GM23338 (cell line): Measurements from ENCODE around the gene TRIM54. TPM values are rescaled to one million over a fixed set of nuclear protein-coding genes. Genes with fewer than 3 reads are reported as not detected.
A peak's percentile ranks its signal among the peaks of the same experiment; 100 is the strongest.

Experiments used
- ATAC-seq: fragments of 200-7000 bp; cut with Tn5 transposase; 3 replicates; pipeline ENCODE4 v1.9.1; 2020
- DNase-seq: peaks from one replicate; pipeline ENCODE4 v3.0.0-alpha.2; 2015; ENCODE audit warnings: low spot score
- H2AFZ ChIP-seq: fragments of 200-600 bp; sonication (generic); 2 replicates; pipeline ENCODE4 v1.8.0; 2016; ENCODE audit warnings: antibody characterized with exemption, mild to moderate bottlenecking, moderate library complexity
- H3F3A ChIP-seq: fragments of 200-600 bp; sonication (generic); replicated peaks from 2 replicates; pipeline ENCODE4 v1.8.0; 2017; ENCODE audit warnings: antibody characterized with exemption, mixed run types, low read depth
- H3K27ac ChIP-seq: fragments of 200-600 bp; sonication (generic); 2 replicates; pipeline ENCODE4 v1.6.1; 2016; ENCODE audit warnings: low read depth
- H3K27me3 ChIP-seq: fragments of 200-600 bp; sonication (generic); 2 replicates; pipeline ENCODE4 v1.8.0; 2016; ENCODE audit warnings: mild to moderate bottlenecking, mixed run types, moderate library complexity; ENCODE audit not compliant: insufficient read depth
- H3K36me3 ChIP-seq: fragments of 200-600 bp; sonication (generic); 2 replicates; pipeline ENCODE4 v1.8.0; 2016; ENCODE audit warnings: mild to moderate bottlenecking; ENCODE audit not compliant: insufficient read depth
- H3K4me1 ChIP-seq: fragments of 200-600 bp; sonication (generic); 2 replicates; pipeline ENCODE4 v1.8.0; 2016; ENCODE audit warnings: mild to moderate bottlenecking, moderate library complexity; ENCODE audit not compliant: insufficient read depth
- H3K4me2 ChIP-seq: fragments of 200-600 bp; sonication (generic); 2 replicates; pipeline ENCODE4 v1.7.1; 2017; ENCODE audit warnings: mixed run types
- H3K4me3 ChIP-seq: fragments of 200-600 bp; sonication (generic); 2 replicates; pipeline ENCODE4 v1.6.1; 2016; ENCODE audit warnings: mixed run types
- H3K79me2 ChIP-seq: fragments of 200-600 bp; sonication (generic); replicated peaks from 2 replicates; pipeline ENCODE4 v1.8.0; 2017; ENCODE audit warnings: mild to moderate bottlenecking; ENCODE audit not compliant: insufficient read depth
- H3K9me2 ChIP-seq: fragments of 200-600 bp; sonication (generic); 2 replicates; pipeline ENCODE4 v1.8.0; 2017; ENCODE audit not compliant: insufficient read depth
- H4K20me1 ChIP-seq: fragments of 200-600 bp; sonication (generic); replicated peaks from 2 replicates; pipeline ENCODE4 v1.8.0; 2017; ENCODE audit warnings: mild to moderate bottlenecking; ENCODE audit not compliant: insufficient read depth
- H3K27ac Mint-ChIP-seq: 2 replicates; pipeline ENCODE4 v1.8.0; 2020; ENCODE audit warnings: inconsistent platforms, mild to moderate bottlenecking, moderate library complexity, mixed read lengths
- H3K27me3 Mint-ChIP-seq: 3 replicates; pipeline ENCODE4 v1.8.0; 2022; ENCODE audit warnings: low read depth, mild to moderate bottlenecking, moderate library complexity, mixed read lengths, inconsistent platforms; ENCODE audit not compliant: insufficient read depth, poor library complexity
- H3K36me3 Mint-ChIP-seq: 3 replicates; pipeline ENCODE4 v1.8.0; 2021; ENCODE audit warnings: low read depth, mild to moderate bottlenecking, inconsistent platforms, moderate library complexity, mixed read lengths
- H3K4me1 Mint-ChIP-seq: 3 replicates; pipeline ENCODE4 v1.8.0; 2020; ENCODE audit warnings: mild to moderate bottlenecking, inconsistent platforms, mixed read lengths
- H3K4me3 Mint-ChIP-seq: 3 replicates; pipeline ENCODE4 v1.8.0; 2021; ENCODE audit warnings: moderate library complexity, mild to moderate bottlenecking, inconsistent platforms, mixed read lengths
- H3K9me3 Mint-ChIP-seq: 3 replicates; pipeline ENCODE4 v1.8.0; 2020; ENCODE audit warnings: moderate library complexity, mild to moderate bottlenecking, inconsistent platforms, mixed read lengths
- CTCF ChIP-seq, 2 experiments: fragments of 200-600 bp in 1 of 2; sonication (generic) in 1 of 2; conservative IDR thresholded peaks; 2 replicates each; pipeline versions ENCODE4 v1.5.1 to v1.6.1; 2016 to 2017; ENCODE audit warnings: antibody characterized with exemption in 2 of 2, low read depth in 2 of 2, mild to moderate bottlenecking in 2 of 2, moderate library complexity in 1 of 2
- ZNF462 ChIP-seq: fragments of 250-450 bp; sonication (Bioruptor Pico); IDR thresholded peaks from 2 replicates; pipeline ENCODE4 v1.5.0; 2020; ENCODE audit warnings: mild to moderate bottlenecking, moderate library complexity
- polyA plus RNA-seq: library from polyadenylated mRNA; unstranded; fragments of >200 nt; fragmentation: Nextera tagmentation; extraction: Ambion mirVana; gene quantifications from 2 replicates; pipeline ENCODE4 v1.2.1, GENCODE V29; 2016
- total RNA-seq: library from RNA; depleted of rRNA; stranded (reverse); fragments of >200 nt; shearing (Covaris generic); gene quantifications from 2 replicates; pipeline ENCODE4 v1.2.3, GENCODE V29; 2014

Gene TRIM54
- total and polyA plus RNA-seq, 2 experiments from 2014 or later = 1.6 to 3.3 TPM

GRCh38 chr2:27320958-27321543, 38.8 kb downstream of the TRIM54 start:
- no peaks in the 10 kb centered on the region for H4K20me1 ChIP-seq
- peak overlapping the region; percentile 98 for H3K4me3 Mint-ChIP-seq
- H3K36me3 ChIP-seq = 0 out of 2 replicates have a peak, but pooled peaks cover under 1% of the 10 kb centered on the region
- H3K4me1 ChIP-seq = peaks cover 19% of the 10 kb centered on the region
- H3K9me3 Mint-ChIP-seq = no peaks in the 10 kb centered on the region
- H3K4me1 Mint-ChIP-seq = peaks cover 17% of the 10 kb centered on the region
- H2AFZ ChIP-seq = no peak overlapping the region
- peaks cover 4% of the 10 kb centered on the region for H3K27me3 Mint-ChIP-seq
- no peaks in the 10 kb centered on the region for H3K27me3 ChIP-seq
- H3F3A ChIP-seq = peaks cover 17% of the 10 kb centered on the region; the same call in 1 of the 2 replicates
- H3K4me3 ChIP-seq = no peak overlapping the region
- no peaks in the 10 kb centered on the region for H3K9me2 ChIP-seq
- peaks cover 7% of the 10 kb centered on the region; the same call in 2 of the 3 replicates for H3K36me3 Mint-ChIP-seq
- no peak overlapping the region for H3K4me2 ChIP-seq
- H3K79me2 ChIP-seq = peaks cover 5% of the 10 kb centered on the region
- peak; percentile 41 to 52 for TF ChIP-seq CTCF (conservative IDR thresholded peaks at IDR 0.05; ENCODE audit: low read depth in 2 of 2)
- no peak for TF ChIP-seq ZNF462 (CRISPR knock-in tag)
- H3K27ac Mint-ChIP-seq = peak overlapping the region; percentile 2; the same call in 1 of the 2 replicates
- ATAC-seq = peak; percentile 44
- DNase-seq = peak; percentile 78
- H3K27ac ChIP-seq = peak overlapping the region; percentile 20; the same call in 1 of the 2 replicates
